Measurements from ENCODE around the gene DYRK1A. TPM values are rescaled to one million over a fixed set of nuclear protein-coding genes. Genes with fewer than 3 reads are reported as not detected.
"Not testable (repeated sequence)": the region's sequence is repeated elsewhere in the genome, so short reads cannot be mapped to it uniquely, and the experiment has no call there.

Gene DYRK1A
- total and polyA plus RNA-seq, 2 donors from 2014 or later = 14.5 to 78.0 TPM

GRCh38 chr21:37324558-37324957 lies 42.0 kb upstream of the DYRK1A start:
- Histone ChIP-seq H3K4me1 (ENCODE audit: control insufficient read depth in 2 of 3, insufficient read depth in 2 of 3, low read depth in 1 of 3, low read length in 3 of 3) (no peaks in the 10 kb centered on the region), H3K27me3 (ENCODE audit: control insufficient read depth, insufficient read depth, low read length) (no peaks in the 10 kb centered on the region), H3K27ac (ENCODE audit: low read depth in 2 of 2, low read length in 2 of 2) (no peak overlapping the region), H3K9ac (ENCODE audit: low read length in 3 of 3) (no peak overlapping the region), H3K36me3 (ENCODE audit: control insufficient read depth in 2 of 3, insufficient read depth in 3 of 3, low read length in 3 of 3) (no peaks in the 10 kb centered on the region), H3K4me3 (ENCODE audit: low read length in 3 of 3) (no peak overlapping the region), H3K9me3 (ENCODE audit: control insufficient read depth in 2 of 3, insufficient read depth in 1 of 3, low read length in 3 of 3) (no peaks in the 10 kb centered on the region)
- DNase-seq = no peak
- no peak for FAIRE-seq
- intact Hi-C loops (cut with DNase I) = no loop called here
- TF ChIP-seq CTCF (IDR thresholded peaks at IDR 0.05; ENCODE audit: borderline replicate concordance, extremely low read depth, insufficient read depth) = no peak

- H3K36me3 ChIP-seq (ENCODE audit: control insufficient read depth in 2 of 3, insufficient read depth in 3 of 3, low read length in 3 of 3); H3K9ac ChIP-seq (ENCODE audit: low read length in 3 of 3); FAIRE-seq; H3K4me1 ChIP-seq (ENCODE audit: control insufficient read depth in 2 of 3, insufficient read depth in 2 of 3, low read depth in 1 of 3, low read length in 3 of 3); DNase-seq; intact Hi-C loops (cut with DNase I); H3K27me3 ChIP-seq (ENCODE audit: control insufficient read depth, insufficient read depth, low read length); H3K9me3 ChIP-seq (ENCODE audit: control insufficient read depth in 2 of 3, insufficient read depth in 1 of 3, low read length in 3 of 3); H3K4me3 ChIP-seq (ENCODE audit: low read length in 3 of 3); H3K27ac ChIP-seq (ENCODE audit: low read depth in 2 of 2, low read length in 2 of 2): not testable (repeated sequence)
Measured at GRCh38 chr21:37328147-37328546, 38.4 kb upstream of the DYRK1A start.

- FAIRE-seq (no peak), DNase-seq (no peak)
- H3K9me3 ChIP-seq (ENCODE audit: control insufficient read depth in 2 of 3, insufficient read depth in 1 of 3, low read length in 3 of 3) = no peaks in the 10 kb centered on the region
- no peak overlapping the region for H3K9ac ChIP-seq (ENCODE audit: low read length in 3 of 3)
- no peaks in the 10 kb centered on the region for H3K27me3 ChIP-seq (ENCODE audit: control insufficient read depth, insufficient read depth, low read length)
- H3K36me3 ChIP-seq (ENCODE audit: control insufficient read depth in 2 of 3, insufficient read depth in 3 of 3, low read length in 3 of 3) = no peaks in the 10 kb centered on the region
- intact Hi-C loops (cut with DNase I) = no loop called here
- no peak overlapping the region for H3K27ac ChIP-seq (ENCODE audit: low read depth in 2 of 2, low read length in 2 of 2)
- H3K4me1 ChIP-seq (ENCODE audit: control insufficient read depth in 2 of 3, insufficient read depth in 2 of 3, low read depth in 1 of 3, low read length in 3 of 3) = no peaks in the 10 kb centered on the region
- no peak overlapping the region for H3K4me3 ChIP-seq (ENCODE audit: low read length in 3 of 3)
- TF ChIP-seq CTCF (IDR thresholded peaks at IDR 0.05; ENCODE audit: borderline replicate concordance, extremely low read depth, insufficient read depth) = no peak
Measured at GRCh38 chr21:37331411-37331810, 35.2 kb upstream of the DYRK1A start.

GRCh38 chr21:37335053-37335452 lies 31.5 kb upstream of the DYRK1A start:
- Histone ChIP-seq H3K9me3 (ENCODE audit: control insufficient read depth in 2 of 3, insufficient read depth in 1 of 3, low read length in 3 of 3) (no peaks in the 10 kb centered on the region), H3K9ac (ENCODE audit: low read length in 3 of 3) (no peak overlapping the region), H3K36me3 (ENCODE audit: control insufficient read depth in 2 of 3, insufficient read depth in 3 of 3, low read length in 3 of 3) (no peaks in the 10 kb centered on the region), H3K4me1 (ENCODE audit: control insufficient read depth in 2 of 3, insufficient read depth in 2 of 3, low read depth in 1 of 3, low read length in 3 of 3) (peaks cover 0 to 9% (median 0%) of the 10 kb centered on the region in 3 donors), H3K27ac (ENCODE audit: low read depth in 2 of 2, low read length in 2 of 2) (no peak overlapping the region), H3K27me3 (ENCODE audit: control insufficient read depth, insufficient read depth, low read length) (no peaks in the 10 kb centered on the region), H3K4me3 (ENCODE audit: low read length in 3 of 3) (no peak overlapping the region)
- no peak for TF ChIP-seq CTCF (IDR thresholded peaks at IDR 0.05; ENCODE audit: borderline replicate concordance, extremely low read depth, insufficient read depth)
- no peak for FAIRE-seq
- intact Hi-C loops (cut with DNase I) = no loop called here
- no peak for DNase-seq

Measured in kidney (tissue), 14 donors.